ENCODE results near the gene FAM174A.

DNA sequence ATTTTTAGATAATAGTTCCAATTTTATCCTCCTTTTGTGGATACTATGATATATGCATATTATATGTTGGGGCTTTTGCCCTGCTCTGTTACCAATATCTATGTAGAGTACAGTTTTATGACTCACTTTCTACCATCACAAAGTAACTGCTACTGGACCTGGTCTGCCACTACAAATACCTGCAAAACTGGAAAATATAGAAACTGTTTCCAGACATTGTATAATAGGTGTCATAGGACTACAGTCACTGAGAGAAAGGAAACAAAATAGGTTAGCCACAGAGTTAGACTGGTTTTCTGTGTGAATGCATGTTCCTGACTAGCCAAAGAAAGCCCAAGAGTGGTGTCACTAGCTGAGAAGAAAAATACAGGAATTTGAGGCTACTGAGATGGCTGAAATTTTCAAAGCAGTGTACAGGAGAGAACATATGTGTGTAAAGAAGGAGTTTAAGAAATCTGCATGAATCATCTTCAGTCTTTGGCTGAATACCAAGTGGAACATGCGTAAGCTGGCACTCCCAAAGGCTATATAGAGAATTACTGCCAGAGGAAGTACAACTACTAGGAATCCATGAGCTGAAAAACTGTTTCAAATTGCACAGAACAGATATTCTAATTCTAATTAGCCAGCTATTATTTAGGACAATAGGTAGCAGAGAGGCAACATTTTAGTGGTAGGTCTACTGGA lies 29.0 kb upstream of the FAM174A start:
- TF ChIP-seq POLR2AphosphoS5 (IDR thresholded peaks at IDR 0.05; ENCODE audit: low read depth, low read length): no peak
- no peak for TF ChIP-seq POLR2A (IDR thresholded peaks at IDR 0.05; ENCODE audit: low read depth, low read length)
- no peak for TF ChIP-seq TAF1 (IDR thresholded peaks at IDR 0.05; ENCODE audit: borderline replicate concordance, low read depth, low read length)
